ENCODE results near the gene ANKRD6. TPM values are rescaled to one million over a fixed set of nuclear protein-coding genes. Genes with fewer than 3 reads are reported as not detected.
"Not testable (repeated sequence)": the region's sequence is repeated elsewhere in the genome, so short reads cannot be mapped to it uniquely, and the experiment has no call there.

The ANKRD6 gene
- total RNA-seq, 3 donors from 2014 or later, result 2.3 to 2.7 (median 2.7) TPM

- Mint-ChIP-seq H3K4me1 (ENCODE audit: low read depth) (no peaks in the 10 kb centered on the region), H3K36me3 (ENCODE audit: insufficient read depth) (peaks cover 6% of the 10 kb centered on the region), H3K27me3 (ENCODE audit: low read depth) (no peaks in the 10 kb centered on the region), H3K9me3 (no peaks in the 10 kb centered on the region), H3K4me3 (no peak overlapping the region)
- DNase-seq (no peak), ATAC-seq (no peak)
These were observed 185.1 kb downstream of the ANKRD6 start for GRCh38 chr6:89618026-89618425.

DNA sequence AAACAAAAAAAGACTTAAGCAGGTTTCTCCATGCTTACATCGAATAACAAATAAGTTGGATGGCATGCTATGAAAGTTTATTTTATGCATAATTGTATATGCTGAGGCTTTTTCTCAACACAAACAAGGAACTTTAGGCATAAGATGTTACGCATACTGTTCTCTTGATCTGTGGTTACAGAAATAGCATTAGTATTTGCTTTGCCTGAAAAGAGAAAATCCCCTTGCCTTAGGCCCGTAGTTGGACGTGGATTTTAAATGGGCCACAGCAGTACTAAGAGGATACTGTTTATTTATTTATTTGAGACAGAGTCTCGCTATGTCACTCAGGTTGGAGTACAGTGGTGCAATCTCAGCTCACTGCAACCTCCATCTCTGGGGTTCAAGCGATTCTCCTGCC, 186.6 kb downstream of the ANKRD6 start:
- DNase-seq, result no peak
- Mint-ChIP-seq H3K4me1 (ENCODE audit: low read depth) (no peaks in the 10 kb centered on the region), H3K9me3 (no peaks in the 10 kb centered on the region), H3K27me3 (ENCODE audit: low read depth) (no peaks in the 10 kb centered on the region), H3K4me3 (no peak overlapping the region), H3K36me3 (ENCODE audit: insufficient read depth) (peaks cover 6% of the 10 kb centered on the region)
- no peak for ATAC-seq

DNA sequence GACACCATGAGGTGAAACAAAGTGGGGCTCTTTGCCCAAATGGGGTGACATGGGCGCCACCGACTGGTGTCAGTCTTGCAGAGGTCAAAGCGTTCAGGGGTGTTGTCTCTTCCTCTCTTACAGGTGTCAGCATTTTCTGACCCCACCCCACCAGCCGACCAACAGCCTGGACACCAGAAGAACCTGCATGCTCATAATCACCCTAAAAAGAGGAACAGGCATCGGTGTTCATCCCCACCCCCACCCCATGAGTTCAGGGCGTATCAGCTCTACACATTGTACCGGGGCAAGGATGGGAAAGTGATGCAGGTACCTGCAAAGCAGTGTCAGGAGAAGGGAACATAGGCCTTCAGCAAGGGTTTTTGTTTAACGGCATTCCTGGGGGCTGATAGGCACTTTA, 190.8 kb downstream of the ANKRD6 start:
- no peak overlapping the region for H3K4me3 Mint-ChIP-seq
- H3K4me1 Mint-ChIP-seq (ENCODE audit: low read depth), result no peaks in the 10 kb centered on the region
- H3K9me3 Mint-ChIP-seq, result no peaks in the 10 kb centered on the region
- ATAC-seq (no peak), DNase-seq (no peak)
- H3K27me3 Mint-ChIP-seq (ENCODE audit: low read depth), result no peaks in the 10 kb centered on the region
- peaks cover 10% of the 10 kb centered on the region for H3K36me3 Mint-ChIP-seq (ENCODE audit: insufficient read depth)

GRCh38 chr6:89630488-89630887, 197.5 kb downstream of the ANKRD6 start:
- Mint-ChIP-seq H3K36me3 (ENCODE audit: insufficient read depth) (peaks cover 19% of the 10 kb centered on the region), H3K9me3 (no peaks in the 10 kb centered on the region), H3K4me3 (no peak overlapping the region), H3K27me3 (ENCODE audit: low read depth) (no peaks in the 10 kb centered on the region), H3K4me1 (ENCODE audit: low read depth) (no peaks in the 10 kb centered on the region)
- no peak for ATAC-seq
- no peak for DNase-seq

DNA sequence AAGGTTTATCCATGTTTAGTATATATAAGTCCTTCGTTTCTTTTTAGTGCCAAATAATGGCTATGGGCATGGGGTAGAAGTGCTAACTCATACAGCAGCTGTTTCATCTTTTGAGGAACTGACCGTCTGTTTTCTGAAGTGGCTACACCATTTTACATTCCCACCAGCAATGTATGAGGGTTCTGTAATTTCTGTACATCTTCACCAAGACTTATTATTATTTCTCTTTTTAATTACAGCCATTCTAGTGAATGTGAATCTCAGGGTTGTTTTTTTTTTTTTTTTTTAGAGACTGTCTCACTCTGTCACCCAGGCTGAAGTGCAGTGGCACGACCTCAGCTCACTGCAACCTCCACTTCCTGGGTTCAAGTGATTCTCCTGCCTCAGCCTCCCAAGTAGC, 203.5 kb downstream of the ANKRD6 start:
- not testable (repeated sequence) for DNase-seq; ATAC-seq; H3K9me3 Mint-ChIP-seq; H3K27me3 Mint-ChIP-seq (ENCODE audit: low read depth); H3K4me3 Mint-ChIP-seq
- Mint-ChIP-seq H3K4me1 (ENCODE audit: low read depth) (peaks cover 27% of the 10 kb centered on the region), H3K36me3 (ENCODE audit: insufficient read depth) (peaks cover 32% of the 10 kb centered on the region)

- DNase-seq (no peak), ATAC-seq (no peak)
- Mint-ChIP-seq H3K4me3 (peak overlapping the region; percentile 93), H3K4me1 (ENCODE audit: low read depth) (peaks cover 27% of the 10 kb centered on the region), H3K9me3 (no peaks in the 10 kb centered on the region), H3K36me3 (ENCODE audit: insufficient read depth) (peaks cover 32% of the 10 kb centered on the region), H3K27me3 (ENCODE audit: low read depth) (no peaks in the 10 kb centered on the region)
These were observed 205.0 kb downstream of the ANKRD6 start for GRCh38 chr6:89637960-89638319.

- Mint-ChIP-seq H3K27me3 (ENCODE audit: low read depth) (no peaks in the 10 kb centered on the region), H3K4me3 (peak within 1 kb of the TSS; percentile 93), H3K4me1 (ENCODE audit: low read depth) (peaks cover 27% of the 10 kb centered on the region), H3K9me3 (no peaks in the 10 kb centered on the region), H3K36me3 (ENCODE audit: insufficient read depth) (peaks cover 35% of the 10 kb centered on the region)
- DNase-seq (peak; percentile 82), ATAC-seq (peak; percentile 97 to 98)
These were observed 205.6 kb downstream of the ANKRD6 start, which contains the start of gene LYRM2 for GRCh38 chr6:89638320-89639195. TSS of gene LYRM2 (minus strand) at chr6:89638747. CDS start at chr6:89638716, 31 bp downstream.

- Mint-ChIP-seq H3K27me3 (ENCODE audit: low read depth) (no peaks in the 10 kb centered on the region), H3K4me3 (no peak overlapping the region), H3K4me1 (ENCODE audit: low read depth) (peaks cover 24% of the 10 kb centered on the region), H3K36me3 (ENCODE audit: insufficient read depth) (peaks cover 34% of the 10 kb centered on the region), H3K9me3 (no peaks in the 10 kb centered on the region)
- no peak for ATAC-seq
- no peak for DNase-seq
These were observed 207.9 kb downstream of the ANKRD6 start for GRCh38 chr6:89640804-89641203.

- not testable (repeated sequence) for DNase-seq; H3K4me3 Mint-ChIP-seq; H3K27me3 Mint-ChIP-seq (ENCODE audit: low read depth); ATAC-seq; H3K9me3 Mint-ChIP-seq
- Mint-ChIP-seq H3K4me1 (ENCODE audit: low read depth) (peaks cover 19% of the 10 kb centered on the region), H3K36me3 (ENCODE audit: insufficient read depth) (peaks cover 30% of the 10 kb centered on the region)
These were observed 208.6 kb downstream of the ANKRD6 start for GRCh38 chr6:89641581-89641980.

GRCh38 chr6:89642956-89643355, 210.0 kb downstream of the ANKRD6 start:
- Mint-ChIP-seq H3K27me3 (ENCODE audit: low read depth) (no peaks in the 10 kb centered on the region), H3K36me3 (ENCODE audit: insufficient read depth) (peaks cover 37% of the 10 kb centered on the region), H3K4me1 (ENCODE audit: low read depth) (peaks cover 14% of the 10 kb centered on the region), H3K9me3 (no peaks in the 10 kb centered on the region), H3K4me3 (no peak overlapping the region)
- ATAC-seq, result no peak
- no peak for DNase-seq

GRCh38 chr6:89643406-89643805, 210.5 kb downstream of the ANKRD6 start:
- ATAC-seq, result no peak
- no peak overlapping the region for H3K4me3 Mint-ChIP-seq
- peaks cover 11% of the 10 kb centered on the region for H3K4me1 Mint-ChIP-seq (ENCODE audit: low read depth)
- no peak for DNase-seq
- no peaks in the 10 kb centered on the region for H3K9me3 Mint-ChIP-seq
- peaks cover 36% of the 10 kb centered on the region for H3K36me3 Mint-ChIP-seq (ENCODE audit: insufficient read depth)
- H3K27me3 Mint-ChIP-seq (ENCODE audit: low read depth), result no peaks in the 10 kb centered on the region

GRCh38 chr6:89644864-89645263, 211.9 kb downstream of the ANKRD6 start:
- Mint-ChIP-seq H3K4me1 (ENCODE audit: low read depth) (no peaks in the 10 kb centered on the region), H3K27me3 (ENCODE audit: low read depth) (no peaks in the 10 kb centered on the region), H3K9me3 (no peaks in the 10 kb centered on the region), H3K4me3 (no peak overlapping the region), H3K36me3 (ENCODE audit: insufficient read depth) (peaks cover 37% of the 10 kb centered on the region)
- ATAC-seq (no peak), DNase-seq (no peak)

DNA sequence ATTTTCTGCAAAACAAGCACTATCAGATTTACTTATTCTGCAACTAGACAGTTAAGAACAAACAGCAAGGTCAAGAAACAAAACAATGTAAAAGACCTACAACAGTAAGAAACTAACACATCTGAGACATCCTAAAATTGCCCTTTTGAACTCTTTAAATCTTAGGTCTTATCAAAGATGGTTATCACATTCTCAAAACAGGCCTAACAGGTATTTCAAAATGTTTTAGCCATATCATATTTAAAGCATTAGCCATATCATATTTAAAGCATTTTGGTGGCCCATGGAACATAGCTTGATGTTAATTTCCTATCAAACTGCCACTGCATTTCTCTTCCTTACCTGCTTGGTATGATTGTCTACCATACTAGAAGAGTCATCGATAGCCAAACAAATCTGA, 216.7 kb downstream of the ANKRD6 start:
- Mint-ChIP-seq H3K4me1 (ENCODE audit: low read depth) (no peaks in the 10 kb centered on the region), H3K36me3 (ENCODE audit: insufficient read depth) (peaks cover 44% of the 10 kb centered on the region), H3K27me3 (ENCODE audit: low read depth) (no peaks in the 10 kb centered on the region), H3K4me3 (no peak overlapping the region), H3K9me3 (no peaks in the 10 kb centered on the region)
- no peak for ATAC-seq
- DNase-seq, result no peak

GRCh38 chr6:89650579-89650978, 217.6 kb downstream of the ANKRD6 start:
- Mint-ChIP-seq H3K4me3 (no peak overlapping the region), H3K4me1 (ENCODE audit: low read depth) (no peaks in the 10 kb centered on the region), H3K36me3 (ENCODE audit: insufficient read depth) (peaks cover 42% of the 10 kb centered on the region), H3K27me3 (ENCODE audit: low read depth) (no peaks in the 10 kb centered on the region), H3K9me3 (no peaks in the 10 kb centered on the region)
- no peak for DNase-seq
- no peak for ATAC-seq

- no peak overlapping the region for H3K4me3 Mint-ChIP-seq
These were observed 222.2 kb downstream of the ANKRD6 start for GRCh38 chr6:89655122-89655521.

More at GRCh38 chr6:89655122-89655521, 222.2 kb downstream of the ANKRD6 start:
- no peaks in the 10 kb centered on the region for H3K4me1 Mint-ChIP-seq (ENCODE audit: low read depth)
- no peaks in the 10 kb centered on the region for H3K27me3 Mint-ChIP-seq (ENCODE audit: low read depth)
- H3K9me3 Mint-ChIP-seq, result no peaks in the 10 kb centered on the region
- no peak for DNase-seq
- H3K36me3 Mint-ChIP-seq (ENCODE audit: insufficient read depth), result peaks cover 40% of the 10 kb centered on the region
- no peak for ATAC-seq

All from activated T-cell treated with anti-CD3 and anti-CD28 coated beads, Interleukin-2, amount 50 U/mL, for 4 hours (primary cell).